ENCODE measurements around the gene MAGEA10.
"Not testable (repeated sequence)": the region's sequence is repeated elsewhere in the genome, so short reads cannot be mapped to it uniquely, and the experiment has no call there.

Gene MAGEA10

GRCh38 chrX:152138388-152138784 is at the start of gene MAGEA10:
Gene MAGEA10 (minus strand): TSS chrX:152138577. CDS start chrX:152135620, 2,957 bp downstream.
- DNase-seq: no peak

GRCh38 chrX:152177497-152178269 is 39.3 kb upstream of the MAGEA10 start:
- DNase-seq: no peak

- no peak for DNase-seq
Observed at GRCh38 chrX:152177052-152177451, 38.7 kb upstream of the MAGEA10 start.

- DNase-seq: not testable (repeated sequence)
Observed at GRCh38 chrX:152175892-152176291, 37.5 kb upstream of the MAGEA10 start.

- not testable (repeated sequence) for DNase-seq
Observed at GRCh38 chrX:152173923-152174322, 35.5 kb upstream of the MAGEA10 start.

- DNase-seq: no peak
Observed at GRCh38 chrX:152170621-152171020, 32.2 kb upstream of the MAGEA10 start.

GRCh38 chrX:152165033-152165743 is 26.8 kb upstream of the MAGEA10 start:
- no peak for DNase-seq

- DNase-seq: no peak
Observed at GRCh38 chrX:152157042-152157441, 18.7 kb upstream of the MAGEA10 start.

- DNase-seq: no peak
Observed at GRCh38 chrX:152155766-152156310, 17.5 kb upstream of the MAGEA10 start.

GRCh38 chrX:152154050-152154449 is 15.7 kb upstream of the MAGEA10 start:
- no peak for DNase-seq

- DNase-seq: no peak
Observed at GRCh38 chrX:152151256-152151655, 12.9 kb upstream of the MAGEA10 start.

- no peak for DNase-seq
Observed at GRCh38 chrX:152149648-152150047, 11.3 kb upstream of the MAGEA10 start.

GRCh38 chrX:152139589-152139988 is 1.2 kb upstream of the MAGEA10 start:
- DNase-seq: no peak

- DNase-seq: no peak
Observed at GRCh38 chrX:152137771-152138387, 498 bp downstream of the MAGEA10 start.

- DNase-seq: no peak
Observed at GRCh38 chrX:152136312-152136711, 2.1 kb downstream of the MAGEA10 start.

- no peak for DNase-seq
Observed at GRCh38 chrX:152131525-152131924, 6.9 kb downstream of the MAGEA10 start.

GRCh38 chrX:152129069-152129844 is 9.1 kb downstream of the MAGEA10 start:
- not testable (repeated sequence) for DNase-seq

- DNase-seq: no peak
Observed at GRCh38 chrX:152117305-152117704, 21.1 kb downstream of the MAGEA10 start.

- DNase-seq: no peak
Observed at GRCh38 chrX:152108527-152108926, 29.9 kb downstream of the MAGEA10 start.

- DNase-seq: no peak
Observed at GRCh38 chrX:152103866-152104265, 34.5 kb downstream of the MAGEA10 start.

GRCh38 chrX:152086141-152086540 is 52.2 kb downstream of the MAGEA10 start:
- no peak for DNase-seq

All from NCI-H69 (cell line).